Glomerular endothelial cell (primary cell): ENCODE measurements around the gene ESYT3. TPM values are rescaled to one million over a fixed set of nuclear protein-coding genes. Genes with fewer than 3 reads are reported as not detected.
"Not testable (repeated sequence)": the region's sequence is repeated elsewhere in the genome, so short reads cannot be mapped to it uniquely, and the experiment has no call there.

Experiments
- DNase-seq: peaks from one replicate; pipeline ENCODE4 v3.0.0-alpha.2; 2011; ENCODE audit warnings: low read depth, low spot score; ENCODE audit errors: extremely low read depth
- total RNA-seq: library from RNA; depleted of rRNA; stranded (reverse); fragments of >200 nt; gene quantifications from 2 replicates; pipeline ENCODE4 v1.2.3, GENCODE V29; 2015

Gene ESYT3
- total RNA-seq, 1 donor from 2014 or later = not detected

DNA sequence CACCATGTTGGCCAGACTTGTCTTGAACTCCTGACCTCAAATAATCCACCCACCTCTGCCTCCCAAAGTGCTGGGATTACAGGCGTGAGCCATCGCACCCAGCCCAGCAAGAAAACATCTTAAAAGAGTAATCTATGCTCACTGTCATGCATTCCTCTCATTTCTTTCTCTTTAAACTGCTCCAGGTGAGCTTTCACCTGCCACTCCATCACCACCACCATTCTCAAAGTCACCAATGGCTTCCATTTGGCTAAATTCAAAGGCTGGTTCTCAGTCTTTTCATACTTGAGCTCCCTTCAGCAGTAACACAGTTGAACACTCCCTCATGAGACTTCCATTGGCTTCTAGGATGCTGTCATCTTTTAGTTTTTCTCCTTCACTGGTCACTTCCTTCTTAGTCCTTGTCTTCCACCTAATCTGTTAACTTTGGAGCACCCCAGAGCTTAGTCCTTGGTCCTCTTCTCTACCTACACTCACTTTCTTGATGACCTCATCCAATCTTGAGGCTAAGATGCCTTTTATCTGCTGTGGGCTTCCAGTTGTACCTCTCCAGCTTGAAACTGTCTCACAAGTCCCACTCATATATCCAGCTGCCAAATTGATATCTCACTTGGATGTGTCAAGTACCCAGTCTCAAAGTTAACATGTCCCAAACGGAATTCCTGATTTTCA is 27.0 kb upstream of the ESYT3 start:
- DNase-seq = no peak

DNA sequence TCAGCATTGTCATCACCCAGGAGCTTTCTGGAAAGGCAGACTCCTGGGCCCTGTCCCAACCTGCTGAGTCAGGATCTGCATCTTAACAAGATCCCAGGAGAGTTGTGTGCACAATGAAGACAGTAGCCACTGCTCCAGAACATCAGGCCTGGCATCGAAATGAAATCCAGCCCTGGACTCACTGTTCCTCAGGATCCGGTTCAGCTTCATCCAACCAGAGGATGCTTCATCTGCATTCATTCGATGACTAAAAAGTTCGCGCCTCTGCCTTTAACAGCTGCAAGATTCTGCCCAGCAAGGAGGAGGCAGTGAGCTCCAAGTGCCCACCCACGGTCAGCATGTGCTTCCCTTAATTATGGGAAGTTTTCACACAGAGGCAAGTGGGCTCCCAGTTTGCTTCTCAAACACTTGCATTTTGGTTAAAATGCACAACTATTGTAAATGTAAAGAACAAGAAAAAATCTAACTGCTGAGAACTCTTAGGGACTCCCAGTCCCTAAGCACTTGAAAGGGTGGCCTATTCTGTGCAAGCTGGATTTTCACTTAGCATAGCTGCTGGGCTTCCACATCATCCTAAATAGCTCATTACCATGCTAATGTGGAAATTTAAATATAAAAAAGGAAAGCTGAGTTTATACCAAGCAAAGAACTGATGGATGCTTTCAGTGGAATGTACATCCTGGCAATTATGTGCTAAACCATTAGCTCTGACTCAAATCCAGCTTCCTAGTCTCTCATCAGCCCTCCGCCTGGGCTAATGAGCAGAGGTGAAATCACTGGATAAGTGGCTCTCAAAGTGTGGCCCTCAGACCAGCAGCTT is 25.5 kb upstream of the ESYT3 start:
- no peak for DNase-seq

DNA sequence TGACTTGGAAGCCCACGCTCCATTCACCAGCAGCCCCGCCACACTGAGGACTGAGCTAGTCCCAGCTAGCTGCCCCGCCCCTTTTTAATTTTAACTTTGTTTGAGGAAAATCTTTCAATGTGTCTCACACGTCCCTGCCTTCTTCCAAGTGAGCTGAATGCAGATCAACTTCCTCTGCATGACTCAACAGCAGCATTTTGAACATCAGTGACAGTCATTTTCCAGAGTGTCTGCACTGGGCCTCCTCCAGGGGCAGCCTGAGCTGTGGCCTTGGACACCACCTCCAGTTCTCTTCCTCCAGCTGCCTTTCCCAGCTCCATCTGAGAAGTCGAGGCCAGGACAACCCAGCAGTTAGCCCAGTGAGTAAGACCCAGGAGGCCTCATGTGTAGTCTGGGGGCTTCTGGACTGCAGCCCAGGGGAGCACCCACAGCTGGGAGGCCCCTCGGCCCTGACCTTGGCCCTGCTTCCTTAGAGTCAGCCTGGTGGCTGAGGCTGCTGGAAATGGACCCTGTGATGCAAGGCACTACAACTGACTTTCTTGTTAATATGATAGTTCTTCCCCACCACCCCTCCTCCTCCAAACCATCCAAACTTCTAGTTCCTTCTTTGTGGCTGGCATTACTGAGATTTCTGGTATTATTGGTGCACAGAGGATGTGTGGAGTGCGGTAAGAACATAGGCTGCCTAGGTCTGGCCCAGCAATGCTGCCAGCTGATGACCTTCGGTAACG is 21.4 kb upstream of the ESYT3 start:
- DNase-seq = no peak

DNA sequence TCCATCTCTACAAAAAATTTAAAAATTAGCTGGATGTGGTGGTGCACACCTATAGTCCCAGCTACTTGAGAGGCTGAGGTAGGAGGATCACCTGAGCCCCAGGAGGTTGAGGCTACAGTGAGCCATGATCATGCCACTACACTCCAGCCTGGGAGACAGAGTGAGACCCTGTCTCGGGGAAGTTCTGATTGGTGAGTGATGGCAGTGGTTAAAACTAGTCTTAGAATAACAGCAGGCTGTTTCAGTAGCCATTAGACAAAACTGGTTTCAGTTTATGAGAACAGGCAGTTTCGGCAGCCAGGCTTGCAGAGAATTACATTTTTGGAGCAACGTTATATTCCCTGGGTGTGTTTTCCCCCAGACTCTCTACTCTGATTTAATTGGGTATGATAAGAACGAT is 18.2 kb upstream of the ESYT3 start:
- not testable (repeated sequence) for DNase-seq

DNA sequence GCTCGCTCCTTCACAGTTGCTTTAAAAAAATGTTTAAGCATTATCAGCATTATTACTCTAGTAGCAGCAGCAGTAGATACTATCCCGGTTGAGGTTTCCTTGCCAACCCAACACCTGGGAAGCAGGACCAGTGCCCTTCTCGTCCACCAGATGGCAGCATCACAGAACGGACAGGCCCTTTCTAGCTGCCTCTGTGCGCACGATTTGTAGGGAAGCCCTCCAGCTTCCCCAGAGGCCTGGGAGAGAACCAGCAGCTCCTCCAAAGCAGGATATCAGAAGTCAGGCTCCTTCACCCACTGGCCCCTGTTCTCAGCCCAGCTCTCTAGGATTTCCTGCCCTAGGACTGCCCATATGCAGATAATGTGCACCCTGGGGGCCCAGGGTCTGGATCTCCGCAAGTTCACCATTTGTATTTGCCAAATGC is 16.8 kb upstream of the ESYT3 start:
- DNase-seq = peak; percentile 36

DNA sequence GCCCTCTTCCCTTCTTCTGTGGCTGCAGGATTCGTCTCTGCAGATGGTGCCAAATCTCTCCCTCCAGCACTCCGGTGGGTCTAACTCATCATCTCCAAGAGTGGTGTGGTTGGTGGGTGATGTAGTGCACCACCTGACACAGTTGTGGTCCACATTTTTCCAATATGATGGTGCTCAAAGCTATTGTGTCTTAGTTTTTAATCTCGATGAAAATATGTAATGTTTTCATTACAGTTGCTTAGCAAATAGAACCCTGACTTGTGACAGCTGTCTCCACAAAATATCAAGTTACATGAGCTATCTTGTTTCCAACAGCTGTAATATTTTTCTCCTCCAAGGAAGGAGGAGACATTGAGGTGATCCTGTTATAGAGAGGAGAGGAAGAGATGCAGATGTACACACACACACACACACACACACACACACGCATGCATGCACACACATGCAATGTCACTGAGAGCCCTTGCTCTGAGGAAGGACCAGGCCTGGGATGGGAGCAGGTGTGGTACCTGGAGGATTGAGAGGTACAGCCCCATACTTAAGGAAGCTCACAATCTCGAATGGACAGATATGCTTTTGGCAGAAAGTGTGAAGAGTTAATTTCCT is 15.7 kb upstream of the ESYT3 start:
- no peak for DNase-seq

DNA sequence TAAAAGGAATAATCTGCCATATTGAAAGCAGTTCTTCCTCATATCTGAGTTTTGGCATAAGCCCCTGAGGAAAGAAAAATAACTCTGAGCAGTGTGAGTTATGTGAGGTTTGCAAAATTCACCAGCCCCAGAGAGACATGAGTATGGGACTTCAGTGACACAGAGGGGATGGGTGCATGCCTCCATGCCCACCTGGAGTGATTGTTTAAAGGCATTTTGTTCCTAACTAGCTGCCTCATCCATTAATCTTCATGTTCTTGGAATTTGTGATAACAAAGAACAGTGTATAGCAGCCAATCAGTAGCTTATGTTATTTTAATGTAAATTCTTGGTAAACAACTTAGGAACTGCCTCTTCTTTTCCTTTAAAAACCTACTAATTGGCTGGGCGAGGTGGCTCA is 11.1 kb upstream of the ESYT3 start:
- no peak for DNase-seq

DNA sequence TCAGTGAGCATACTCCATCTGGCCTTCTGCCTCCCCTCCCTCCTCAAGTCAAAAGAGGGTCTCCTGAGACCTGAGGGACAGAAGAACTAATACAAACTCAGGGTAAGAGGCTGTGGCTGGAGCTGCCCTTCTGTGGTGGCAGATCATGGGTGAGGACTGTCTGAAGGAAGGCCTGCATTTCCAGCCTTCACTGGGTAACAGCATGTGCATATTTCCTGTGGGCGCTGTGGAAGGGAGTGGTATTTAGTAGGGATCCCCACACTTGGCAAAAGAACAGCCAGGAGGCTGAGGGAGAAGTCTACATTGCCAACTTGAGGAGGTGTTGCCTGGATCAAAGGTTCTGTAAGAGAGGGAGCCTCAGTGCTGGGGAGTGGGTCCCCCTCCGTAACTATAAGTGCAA is 10.1 kb upstream of the ESYT3 start:
- DNase-seq = no peak

DNA sequence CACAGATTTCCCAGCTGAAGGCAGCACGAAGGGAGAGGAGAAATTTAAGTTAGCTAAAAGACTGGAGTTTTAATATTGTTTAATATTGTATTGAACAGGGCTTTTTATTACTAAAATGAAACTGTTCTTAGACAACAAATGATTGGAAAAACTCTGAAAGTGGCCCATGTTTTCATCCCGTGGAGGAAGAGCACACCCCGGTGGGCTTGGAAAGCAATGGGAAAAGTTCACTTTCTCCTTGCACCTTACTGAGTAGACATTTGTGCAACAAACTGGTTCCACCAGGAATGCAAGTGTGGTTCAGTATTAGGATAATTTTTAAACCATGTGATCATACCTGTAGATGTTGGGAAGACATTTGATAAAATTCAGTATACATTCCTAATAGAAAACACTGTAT is 8.2 kb upstream of the ESYT3 start:
- no peak for DNase-seq

DNA sequence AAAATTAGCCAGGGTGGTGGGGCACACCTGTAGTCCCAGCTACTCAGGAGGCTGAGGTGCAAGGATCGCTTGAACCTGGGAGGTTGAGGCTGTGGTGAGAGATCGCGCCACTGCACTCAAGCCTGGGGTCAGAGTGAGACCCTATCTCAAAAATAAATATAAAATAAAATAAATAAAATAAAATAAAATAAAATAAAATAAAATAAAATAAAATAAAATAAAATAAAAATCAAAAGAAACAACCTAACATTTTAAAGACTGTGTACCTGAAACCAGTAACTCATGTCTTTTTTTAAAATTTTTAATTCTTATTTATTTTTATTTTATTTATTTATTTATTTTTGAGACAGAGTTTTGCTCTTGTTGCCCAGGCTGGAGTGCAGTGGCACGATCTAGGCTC is 7.7 kb upstream of the ESYT3 start:
- not testable (repeated sequence) for DNase-seq

DNA sequence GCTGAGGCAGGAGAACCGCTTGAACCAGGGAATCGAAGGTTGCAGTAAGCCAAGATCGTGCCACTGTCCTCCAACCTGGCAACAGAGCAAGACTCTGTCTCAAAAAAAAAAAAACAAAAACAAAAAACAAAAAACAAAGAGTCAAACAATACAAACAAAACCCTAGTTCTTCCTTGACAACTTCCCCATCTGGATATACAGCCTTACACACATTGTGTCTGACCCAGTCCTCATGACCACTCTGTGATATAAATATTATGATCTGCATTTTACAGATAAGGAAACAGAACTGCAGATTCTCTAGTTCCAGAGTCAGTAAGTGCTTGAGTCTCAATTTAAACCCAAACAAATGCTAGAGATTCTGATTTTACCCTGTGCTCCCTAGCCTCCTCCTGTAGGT is 4.8 kb upstream of the ESYT3 start:
- DNase-seq = no peak

DNA sequence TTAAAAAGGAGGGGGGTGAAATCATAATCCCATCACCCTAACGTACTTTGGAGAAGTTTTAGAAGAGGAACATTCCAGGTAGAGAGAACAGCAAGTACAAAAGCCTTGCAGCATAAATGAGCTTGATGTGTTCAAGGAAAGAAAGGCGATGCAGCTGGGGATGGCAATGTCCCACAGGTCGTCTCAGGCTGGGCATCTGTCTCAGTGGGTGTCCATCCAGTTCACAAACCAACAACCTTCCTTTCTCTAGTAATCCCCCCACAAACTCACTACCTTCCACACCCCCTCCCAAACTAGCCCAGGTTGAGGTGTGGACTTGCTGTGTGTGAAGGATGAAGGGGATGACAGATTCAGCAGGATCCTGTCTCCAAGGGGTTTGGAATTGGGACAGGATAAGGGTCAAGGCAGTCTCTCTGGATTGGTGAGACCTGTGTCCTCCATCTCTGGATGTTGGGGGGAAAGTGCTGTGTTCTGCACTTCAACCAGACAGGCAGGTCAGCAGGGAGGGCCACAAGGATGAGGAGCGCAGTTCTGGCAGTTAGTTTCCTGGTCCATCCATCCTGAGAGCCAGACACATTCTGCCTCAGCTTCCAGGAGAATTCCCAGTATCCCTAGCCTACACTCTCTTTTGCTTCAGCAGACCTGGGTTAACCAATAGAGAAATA is 1.7 kb upstream of the ESYT3 start:
- DNase-seq = no peak

DNA sequence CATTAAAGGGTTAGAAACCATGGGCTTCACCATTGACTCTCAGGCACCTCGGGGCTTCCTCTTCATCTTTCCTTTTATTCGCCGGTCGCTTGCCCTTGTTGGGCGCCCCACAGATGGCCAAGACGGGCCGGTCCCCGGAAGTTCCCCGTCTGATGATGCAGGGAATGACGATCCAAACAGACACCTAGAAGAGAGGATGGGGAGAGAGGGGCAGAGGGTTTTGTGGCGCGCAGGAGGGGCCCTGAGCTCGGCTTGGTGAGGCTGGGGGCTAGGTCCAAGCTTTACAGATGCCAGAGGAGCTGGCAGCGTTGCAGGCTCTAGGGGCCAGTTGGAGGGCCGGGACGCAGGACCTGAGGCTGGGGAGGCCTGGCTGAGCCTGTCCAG is 532 bp upstream of the ESYT3 start:
- no peak for DNase-seq

DNA sequence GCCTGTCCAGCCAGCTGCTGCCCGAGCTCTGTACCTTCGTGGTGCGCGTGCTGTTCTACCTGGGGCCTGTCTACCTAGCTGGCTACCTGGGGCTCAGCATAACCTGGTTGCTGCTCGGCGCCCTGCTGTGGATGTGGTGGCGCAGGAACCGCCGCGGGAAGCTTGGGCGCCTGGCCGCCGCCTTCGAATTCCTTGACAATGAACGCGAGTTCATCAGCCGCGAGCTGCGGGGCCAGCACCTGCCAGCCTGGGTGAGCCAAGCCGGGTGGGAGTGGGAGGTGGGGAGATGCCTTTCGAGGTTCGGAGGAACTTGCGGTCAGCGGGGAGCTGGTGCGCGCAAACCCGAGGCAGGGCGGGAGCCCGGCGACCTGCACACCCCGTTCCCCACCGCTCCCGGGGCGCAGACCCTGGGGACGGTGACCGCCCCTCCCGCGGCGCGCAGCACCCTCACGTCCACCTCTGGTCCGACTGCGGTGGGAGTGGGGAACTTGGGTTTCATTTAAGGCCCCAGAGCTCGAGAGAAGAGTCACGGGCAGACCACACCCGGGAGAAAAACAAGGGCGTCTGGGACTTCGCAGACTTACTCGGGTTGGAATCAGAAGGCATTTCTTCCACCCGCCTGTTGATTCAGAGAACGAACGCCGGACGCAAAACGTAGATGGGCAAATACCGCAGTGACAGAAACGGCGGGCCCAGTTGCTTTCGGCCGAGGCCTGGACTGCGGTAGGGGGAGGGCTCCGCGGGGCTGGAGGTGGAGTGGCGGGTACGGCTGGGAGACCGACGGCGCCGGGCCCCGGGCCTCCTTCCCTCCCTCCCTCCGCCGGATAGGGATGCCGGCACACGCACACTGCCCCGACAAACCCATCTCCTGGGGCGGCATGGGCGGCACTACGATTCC is 708 bp downstream of the ESYT3 start:
- no peak for DNase-seq

DNA sequence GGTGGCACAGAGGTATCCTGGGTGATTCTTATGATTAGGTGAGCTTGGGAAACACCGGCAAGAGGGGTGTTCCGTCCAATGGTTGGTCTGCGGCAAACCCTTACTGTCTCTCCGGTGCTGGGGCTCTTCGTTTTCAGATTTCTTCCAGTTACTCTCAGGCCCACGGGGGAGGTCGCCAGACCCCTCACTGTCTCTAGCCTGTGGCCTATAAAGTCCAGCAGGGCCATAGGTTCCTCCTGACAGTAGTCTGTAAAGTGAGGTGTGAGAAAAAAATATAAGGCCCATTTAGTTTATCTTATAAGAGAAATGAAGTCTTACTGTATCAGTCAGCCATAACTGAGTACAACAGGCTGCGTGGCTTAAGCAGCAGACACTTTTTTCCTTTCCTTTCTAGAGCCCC is 1.4 kb downstream of the ESYT3 start:
- DNase-seq = no peak

DNA sequence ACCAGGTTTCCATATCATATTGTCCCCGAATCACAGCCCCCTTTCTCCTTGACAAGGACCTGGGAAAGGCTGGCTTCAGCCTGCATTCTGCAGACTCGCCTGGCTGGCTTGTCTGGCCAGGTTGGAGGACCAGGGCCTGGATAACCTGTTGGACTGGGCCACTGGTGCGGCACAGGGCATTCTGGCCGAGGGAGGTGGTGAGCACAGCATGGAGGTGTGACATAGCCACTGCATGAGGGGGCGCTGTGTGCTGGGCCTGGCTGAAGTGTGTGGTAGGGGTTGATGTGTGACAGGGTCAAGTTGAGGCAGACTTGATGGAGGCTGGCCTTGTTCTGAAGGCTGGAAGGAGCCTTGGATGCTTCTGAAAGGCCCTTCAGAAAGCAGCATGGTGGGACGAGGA is 2.9 kb downstream of the ESYT3 start:
- no peak for DNase-seq

DNA sequence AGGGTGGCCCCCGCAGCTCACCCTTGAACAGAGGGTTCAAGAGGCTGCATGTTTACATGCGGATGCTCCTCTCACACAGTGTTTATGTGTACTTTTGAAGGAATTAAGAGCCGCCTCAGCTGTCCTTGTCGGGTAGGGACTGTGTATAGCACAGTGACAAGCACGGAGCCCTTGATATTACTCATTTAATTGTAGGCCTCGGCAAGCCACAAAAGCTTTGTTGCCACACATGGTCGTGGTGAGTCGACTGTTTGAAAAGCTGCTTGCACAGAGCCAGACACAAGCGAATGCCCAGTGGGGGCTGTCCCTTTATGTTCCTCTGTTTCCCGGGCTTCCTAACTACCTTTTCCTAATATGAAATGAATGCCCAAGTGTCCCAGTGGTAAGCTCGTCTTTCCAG is 4.5 kb downstream of the ESYT3 start:
- DNase-seq = no peak

DNA sequence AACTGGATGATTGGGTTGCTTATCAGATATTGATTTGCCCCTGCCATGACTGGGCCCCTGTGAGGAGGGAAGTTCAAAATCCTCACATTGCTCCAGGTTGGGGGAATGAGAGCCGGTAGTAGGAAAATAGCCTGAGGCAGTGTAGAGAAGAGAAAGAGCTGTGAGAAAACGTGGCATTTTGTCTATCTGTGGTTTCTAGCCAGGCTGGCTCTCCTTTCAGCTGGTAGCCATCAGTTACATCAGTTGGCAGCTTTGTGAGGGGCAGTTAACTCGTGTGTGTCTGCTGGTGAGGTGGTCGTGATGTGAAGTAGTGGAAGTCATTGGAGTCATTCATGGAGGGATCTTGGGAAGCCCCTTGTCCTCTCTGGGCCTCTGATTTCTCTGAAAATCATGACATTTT is 5.2 kb downstream of the ESYT3 start:
- DNase-seq = no peak

DNA sequence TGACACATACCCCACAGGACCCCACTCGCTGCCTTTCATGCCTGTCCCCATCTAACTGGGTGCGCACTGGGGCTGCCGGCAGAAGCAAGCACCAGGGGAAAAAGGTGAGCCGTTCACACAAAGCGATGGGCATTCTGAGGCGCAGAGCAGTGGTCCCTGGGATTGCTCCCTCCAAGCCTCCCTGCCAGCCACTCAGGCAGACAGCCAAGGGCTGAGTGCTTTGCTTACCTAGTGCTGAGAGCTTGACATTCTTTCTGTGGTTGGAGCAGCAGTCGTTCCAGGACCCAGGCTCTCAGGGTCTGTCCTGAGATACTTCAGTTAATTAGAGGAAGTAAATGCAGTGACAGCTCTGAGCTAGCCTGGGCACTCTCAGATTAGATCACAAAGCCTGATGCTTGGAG is 5.7 kb downstream of the ESYT3 start:
- no peak for DNase-seq

DNA sequence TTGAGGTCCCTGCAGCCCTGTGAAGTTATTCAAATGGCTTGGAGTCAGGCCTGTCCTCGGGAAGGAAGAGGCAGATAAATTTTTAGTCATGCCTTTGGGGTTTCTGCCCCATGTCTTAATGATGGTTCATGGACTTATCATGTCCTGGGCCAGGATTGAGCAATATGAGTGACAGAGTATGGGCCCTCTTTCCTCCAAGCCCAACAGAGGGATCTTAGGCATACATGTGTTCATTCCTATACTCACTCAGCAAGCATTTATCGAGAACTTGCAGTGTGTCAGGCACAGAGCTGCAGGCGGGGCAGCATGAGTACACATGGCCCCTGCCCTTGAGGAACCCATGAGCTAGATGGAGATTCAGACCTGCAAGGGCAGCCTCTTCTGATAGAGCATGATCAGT is 6.2 kb downstream of the ESYT3 start:
- no peak for DNase-seq
